ENCODE results near the gene GRPEL1. TPM values are rescaled to one million over a fixed set of nuclear protein-coding genes. Genes with fewer than 3 reads are reported as not detected.

GRPEL1 gene
- total RNA-seq, 3 donors from 2014 or later (not counting 1 experiment from before 2014, with no cell fraction given): 20.1 to 37.8 (median 36.8) TPM

- no peaks in the 10 kb centered on the region for H3K9me3 Mint-ChIP-seq
- Histone ChIP-seq H3K27me3 (ENCODE audit: control insufficient read depth, insufficient read depth, low read length) (no peaks in the 10 kb centered on the region), H3K9me3 (ENCODE audit: control insufficient read depth, insufficient read depth, low read length) (no peaks in the 10 kb centered on the region), H3K4me1 (ENCODE audit: control insufficient read depth, insufficient read depth, low read length) (peaks cover 19% of the 10 kb centered on the region), H3K36me3 (ENCODE audit: control insufficient read depth, insufficient read depth, low read length) (peaks cover 53% of the 10 kb centered on the region), H3K4me3 (ENCODE audit: low read length) (no peak overlapping the region), H3K27ac (ENCODE audit: low read length) (no peak overlapping the region)
- ATAC-seq (no peak), DNase-seq (no peak)
- TF ChIP-seq CTCF (IDR thresholded peaks at IDR 0.05): no peak
- no peak overlapping the region for H3K27ac Mint-ChIP-seq
- peaks cover 17 to 21% of the 10 kb centered on the region in 2 donors for H3K4me1 Mint-ChIP-seq
- H3K27me3 Mint-ChIP-seq (ENCODE audit: low read depth in 2 of 2): no peaks in the 10 kb centered on the region
- H3K4me3 Mint-ChIP-seq: no peak overlapping the region
- WGBS (ENCODE audit: insufficient coverage): 96% methylated on average over 31 of the region's 31 CpGs
- peaks cover 7% of the 10 kb centered on the region for H3K36me3 Mint-ChIP-seq
- intact Hi-C loops (cut with micrococcal nuclease): no loop called here
These were observed 12.5 kb downstream of the GRPEL1 start for GRCh38 chr4:7055111-7055989.

DNA sequence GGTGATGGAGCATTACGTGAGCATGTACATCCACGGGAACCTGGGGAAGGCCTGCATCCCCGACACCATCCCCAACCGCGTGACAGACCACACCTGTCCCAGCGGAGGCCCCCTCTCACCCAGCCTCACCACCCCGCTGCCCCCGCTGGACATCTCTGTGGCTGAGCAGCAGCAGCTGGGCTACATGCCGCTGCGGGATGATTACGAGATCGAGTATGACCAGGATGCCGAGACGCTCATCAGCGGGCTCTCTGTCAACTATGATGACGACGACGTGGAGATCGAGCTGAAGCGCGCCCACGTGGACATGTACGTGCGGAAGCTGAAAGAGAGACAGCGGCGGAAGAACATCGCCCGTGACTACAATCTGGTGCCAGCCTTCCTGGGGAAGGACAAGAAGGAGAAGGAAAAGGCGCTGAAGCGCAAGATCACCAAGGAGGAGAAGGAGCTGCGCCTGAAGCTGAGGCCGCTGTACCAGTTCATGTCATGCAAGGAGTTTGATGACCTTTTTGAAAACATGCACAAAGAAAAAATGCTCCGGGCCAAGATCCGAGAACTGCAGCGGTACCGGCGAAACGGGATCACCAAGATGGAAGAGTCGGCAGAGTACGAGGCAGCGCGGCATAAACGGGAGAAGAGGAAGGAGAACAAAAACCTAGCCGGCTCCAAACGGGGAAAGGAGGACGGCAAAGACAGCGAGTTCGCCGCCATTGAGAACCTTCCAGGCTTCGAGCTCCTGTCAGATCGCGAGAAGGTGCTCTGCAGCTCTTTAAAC is 13.6 kb downstream of the GRPEL1 start:
- intact Hi-C loops (cut with micrococcal nuclease): no loop called here
- H3K4me3 ChIP-seq (ENCODE audit: low read length): no peak overlapping the region
- H3K36me3 ChIP-seq (ENCODE audit: control insufficient read depth, insufficient read depth, low read length): peaks cover 42% of the 10 kb centered on the region
- no peaks in the 10 kb centered on the region for H3K9me3 Mint-ChIP-seq
- DNase-seq: no peak
- no peak overlapping the region for H3K4me3 Mint-ChIP-seq
- WGBS (ENCODE audit: insufficient coverage): 97% methylated on average over 52 of the region's 52 CpGs
- peaks cover 7% of the 10 kb centered on the region for H3K36me3 Mint-ChIP-seq
- TF ChIP-seq CTCF (IDR thresholded peaks at IDR 0.05): no peak
- peaks cover 17 to 28% of the 10 kb centered on the region in 2 donors for H3K4me1 Mint-ChIP-seq
- ATAC-seq: no peak
- peaks cover 19% of the 10 kb centered on the region for H3K4me1 ChIP-seq (ENCODE audit: control insufficient read depth, insufficient read depth, low read length)
- no peaks in the 10 kb centered on the region for H3K9me3 ChIP-seq (ENCODE audit: control insufficient read depth, insufficient read depth, low read length)
- no peaks in the 10 kb centered on the region for H3K27me3 Mint-ChIP-seq (ENCODE audit: low read depth in 2 of 2)
- H3K27ac ChIP-seq (ENCODE audit: low read length): no peak overlapping the region
- no peaks in the 10 kb centered on the region for H3K27me3 ChIP-seq (ENCODE audit: control insufficient read depth, insufficient read depth, low read length)
- peak overlapping the region in 1 of 2 donors; percentile 35 for H3K27ac Mint-ChIP-seq

DNA sequence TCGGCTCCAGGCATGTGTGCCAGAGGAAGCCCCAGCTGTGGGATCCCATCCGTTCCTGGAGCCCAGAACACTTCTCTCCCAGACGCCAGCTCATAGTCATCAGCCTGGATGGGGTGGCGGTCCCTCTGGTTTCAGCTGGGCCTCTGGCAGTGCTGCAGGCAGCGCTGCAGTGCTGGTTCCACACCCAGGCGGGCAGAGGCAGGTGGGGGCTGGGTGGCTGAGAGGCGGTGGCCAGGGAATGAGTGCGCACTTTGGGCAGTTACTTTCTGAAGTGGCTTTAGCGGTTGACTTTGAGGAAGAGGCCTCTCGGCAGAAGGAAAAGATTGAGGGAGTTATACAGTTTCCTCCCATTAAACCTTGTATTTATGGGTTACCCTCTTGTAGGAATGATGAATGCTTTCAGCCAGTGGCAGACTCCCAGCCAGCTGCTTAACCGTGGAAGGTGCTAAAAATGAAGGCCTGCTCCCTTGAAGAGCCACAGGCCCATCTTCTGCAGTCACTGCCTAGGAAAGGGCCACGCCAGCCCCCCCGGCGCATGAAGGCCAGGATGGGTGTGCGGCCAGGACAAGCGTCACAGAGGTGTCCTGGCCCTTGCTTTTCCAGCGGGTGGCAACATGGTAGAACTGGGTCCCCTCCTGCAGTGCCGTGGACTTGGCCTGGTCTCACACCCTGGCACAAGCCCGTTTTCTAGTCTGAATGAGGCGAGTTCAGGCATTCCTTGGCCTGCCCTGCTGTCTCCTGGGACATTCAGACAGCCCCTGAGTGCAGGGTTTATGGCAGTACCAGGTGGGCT is 14.7 kb downstream of the GRPEL1 start:
- Histone ChIP-seq H3K4me1 (ENCODE audit: control insufficient read depth, insufficient read depth, low read length) (peaks cover 19% of the 10 kb centered on the region), H3K4me3 (ENCODE audit: low read length) (no peak overlapping the region), H3K9me3 (ENCODE audit: control insufficient read depth, insufficient read depth, low read length) (no peaks in the 10 kb centered on the region), H3K27ac (ENCODE audit: low read length) (no peak overlapping the region), H3K27me3 (ENCODE audit: control insufficient read depth, insufficient read depth, low read length) (no peaks in the 10 kb centered on the region), H3K36me3 (ENCODE audit: control insufficient read depth, insufficient read depth, low read length) (peaks cover 38% of the 10 kb centered on the region)
- DNase-seq (no peak), ATAC-seq (peak; percentile 26 to 79 (median 52))
- no peak overlapping the region for H3K4me3 Mint-ChIP-seq
- H3K27ac Mint-ChIP-seq: peak overlapping the region in 1 of 2 donors; percentile 72
- intact Hi-C loops (cut with micrococcal nuclease): no loop called here
- peaks cover 7% of the 10 kb centered on the region for H3K36me3 Mint-ChIP-seq
- H3K4me1 Mint-ChIP-seq: peaks cover 17 to 34% of the 10 kb centered on the region in 2 donors
- H3K27me3 Mint-ChIP-seq (ENCODE audit: low read depth in 2 of 2): no peaks in the 10 kb centered on the region
- H3K9me3 Mint-ChIP-seq: no peaks in the 10 kb centered on the region
- no peak for TF ChIP-seq CTCF (IDR thresholded peaks at IDR 0.05)
- 55% methylated on average over 20 of the region's 20 CpGs for WGBS (ENCODE audit: insufficient coverage)

Measured in natural killer cell (primary cell).